ENCODE data around the gene GDF11. TPM values are rescaled to one million over a fixed set of nuclear protein-coding genes. Genes with fewer than 3 reads are reported as not detected.

GDF11 gene
- polyA plus RNA-seq, 2 of the 4 experiments (the other 2 are of a cell fraction), result 1.2 to 3.6 TPM

- no peak for TF ChIP-seq NPAS2 (CRISPR knock-in tag; IDR thresholded peaks at IDR 0.05; ENCODE audit: borderline replicate concordance)
- TF ChIP-seq ESRRA (IDR thresholded peaks at IDR 0.05; ENCODE audit: borderline replicate concordance, low read length), result no peak
- TF ChIP-seq RCOR1 (IDR thresholded peaks at IDR 0.05; ENCODE audit: low read depth, low read length), result no peak
- TF ChIP-seq ELK1 (IDR thresholded peaks at IDR 0.05; ENCODE audit: low read depth, low read length), result no peak
- TF ChIP-seq EHF (CRISPR knock-in tag; IDR thresholded peaks at IDR 0.05), result no peak
Measured at GRCh38 chr12:55728939-55729818, 13.7 kb upstream of the GDF11 start, which contains the start of gene CD63 (continued).

GRCh38 chr12:55729819-55730818, 12.8 kb upstream of the GDF11 start:
- Histone ChIP-seq H3K4me2 (peak overlapping the region; percentile 98), H3K4me3 (peak overlapping the region; percentile 76), H3K4me1 (peaks cover 25% of the 10 kb centered on the region), H3K9me3 (no peaks in the 10 kb centered on the region), H3K27ac (peak overlapping the region; percentile 97)
- ATAC-seq (peak; percentile 5 to 35; a peak in 4 of 6 replicates), DNase-seq (ENCODE audit: low read depth in 1 of 2, low spot score in 1 of 2) (peak in 1 of 2 experiments; percentile 48), FAIRE-seq (no peak)
- ChIA-PET POLR2A (interaction anchor here (1.0 to 2.4 kb wide), 8 partner anchors 8 to 244 kb away, joined by 3 to 18 read pairs (median 7); partner anchors contain the start of genes BLOC1S1, DNAJC14, ORMDL2 and PYM1), CTCF (interaction anchor here (1.0 to 3.9 kb wide), 7 partner anchors 8 to 67 kb away, joined by 3 to 58 read pairs (median 4); partner anchors contain the start of genes GDF11 and RDH5)
- no peak for TF ChIP-seq EP300 (IDR thresholded peaks at IDR 0.05)
- 0 out of 3 replicates have a peak, but pooled peaks have one; percentile 6 for TF ChIP-seq CTCF (IDR thresholded peaks at IDR 0.05)
- 0 out of 2 replicates have a peak, but pooled peaks have one; percentile 48 for TF ChIP-seq POLR2AphosphoS2 (conservative IDR thresholded peaks at IDR 0.05; ENCODE audit: low read length)
- WGBS (ENCODE audit: missing lambda C conversion rate), result 40% methylated on average over 17 of the region's 19 CpGs

- ATAC-seq (no peak), FAIRE-seq (no peak), DNase-seq (ENCODE audit: low read depth in 1 of 2, low spot score in 1 of 2) (no peak)
- CTCF ChIA-PET, result interaction anchor here (11.7 kb wide), 1 partner anchor 12 kb away, joined by 139 read pairs; the partner anchor contains the start of genes BLOC1S1 and RDH5
- 86% methylated on average over 3 of the region's 4 CpGs for WGBS (ENCODE audit: missing lambda C conversion rate)
- no peaks in the 10 kb centered on the region for H3K9me3 ChIP-seq
- H3K4me3 ChIP-seq, result no peak overlapping the region
- peaks cover 12% of the 10 kb centered on the region for H3K4me1 ChIP-seq
- H3K4me2 ChIP-seq, result no peak overlapping the region
- POLR2A ChIA-PET, result no interaction called here
- H3K27ac ChIP-seq, result no peak overlapping the region
- no peak for TF ChIP-seq POLR2AphosphoS2 (conservative IDR thresholded peaks at IDR 0.05; ENCODE audit: low read length)
- TF ChIP-seq HDAC2 (IDR thresholded peaks at IDR 0.05), result no peak
- no peak for TF ChIP-seq TP53 (CRISPR knock-in tag; IDR thresholded peaks at IDR 0.05)
- no peak for TF ChIP-seq CBX2 (IDR thresholded peaks at IDR 0.05; ENCODE audit: borderline replicate concordance, low read depth)
- no peak for TF ChIP-seq FOSL2 (IDR thresholded peaks at IDR 0.05)
- no peak for TF ChIP-seq FOSL2 (CRISPR knock-in tag; IDR thresholded peaks at IDR 0.05)
- no peak for TF ChIP-seq MYC (IDR thresholded peaks at IDR 0.05; ENCODE audit: borderline replicate concordance, low read length)
- TF ChIP-seq MAFK (IDR thresholded peaks at IDR 0.05; ENCODE audit: partially characterized antibody), result no peak
- TF ChIP-seq FOSB (CRISPR knock-in tag; IDR thresholded peaks at IDR 0.05), result no peak
- no peak for TF ChIP-seq TFCP2L1 (CRISPR knock-in tag; IDR thresholded peaks at IDR 0.05)
- no peak for TF ChIP-seq RARB (CRISPR knock-in tag; IDR thresholded peaks at IDR 0.05)
- no peak for TF ChIP-seq PBX3 (IDR thresholded peaks at IDR 0.05)
- TF ChIP-seq ESRRA (IDR thresholded peaks at IDR 0.05; ENCODE audit: borderline replicate concordance, low read length), result no peak
- no peak for TF ChIP-seq CHD2 (IDR thresholded peaks at IDR 0.05; ENCODE audit: low read length, partially characterized antibody)
- TF ChIP-seq SREBF2 (IDR thresholded peaks at IDR 0.05), result no peak
- no peak for TF ChIP-seq ZFP36 (IDR thresholded peaks at IDR 0.05; ENCODE audit: borderline replicate concordance, partially characterized antibody)
Measured at GRCh38 chr12:55732288-55732687, 10.6 kb upstream of the GDF11 start.
